ENCODE data around the gene VPS9D1.

DNA sequence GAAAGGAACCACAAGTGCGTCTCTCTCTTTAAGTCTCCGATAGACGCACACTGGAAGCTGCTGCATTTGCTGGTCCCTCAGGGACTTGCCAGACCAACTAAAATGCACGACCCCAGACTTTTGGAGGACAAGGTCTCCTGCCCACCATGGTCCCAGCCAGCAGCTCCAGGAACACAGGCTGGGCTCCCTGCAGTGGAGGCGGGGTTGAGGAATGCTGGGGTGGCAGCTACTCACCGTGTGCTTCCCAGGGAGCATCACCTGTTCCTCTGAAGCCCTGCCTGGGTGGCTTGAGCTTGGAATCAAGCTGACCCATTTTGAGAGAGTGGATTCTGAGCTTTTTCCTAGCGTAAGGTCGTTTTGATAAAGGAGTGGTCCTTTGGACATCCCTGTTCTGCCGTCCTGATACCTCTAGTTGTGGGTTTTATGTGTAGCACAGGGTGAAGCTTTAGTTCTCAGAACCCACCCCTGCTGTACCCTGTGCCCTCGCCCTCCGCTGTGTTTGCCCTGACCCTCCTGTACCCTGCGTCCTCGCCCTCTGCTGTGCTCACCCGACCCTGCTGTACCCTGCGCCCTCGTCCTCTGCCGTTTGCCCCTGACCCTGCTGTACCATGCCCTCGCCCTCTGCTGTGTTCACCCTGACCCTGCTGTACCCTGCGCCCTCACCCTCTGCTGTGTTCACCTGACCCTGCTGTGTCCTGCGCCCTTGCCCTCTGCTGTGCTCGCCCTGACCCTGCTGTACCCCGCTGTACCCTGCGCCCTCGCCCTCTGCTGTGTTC lies 11.6 kb upstream of the VPS9D1 start:
- TF ChIP-seq POLR2A (IDR thresholded peaks at IDR 0.05) = no peak
- TF ChIP-seq, protein P1, sequence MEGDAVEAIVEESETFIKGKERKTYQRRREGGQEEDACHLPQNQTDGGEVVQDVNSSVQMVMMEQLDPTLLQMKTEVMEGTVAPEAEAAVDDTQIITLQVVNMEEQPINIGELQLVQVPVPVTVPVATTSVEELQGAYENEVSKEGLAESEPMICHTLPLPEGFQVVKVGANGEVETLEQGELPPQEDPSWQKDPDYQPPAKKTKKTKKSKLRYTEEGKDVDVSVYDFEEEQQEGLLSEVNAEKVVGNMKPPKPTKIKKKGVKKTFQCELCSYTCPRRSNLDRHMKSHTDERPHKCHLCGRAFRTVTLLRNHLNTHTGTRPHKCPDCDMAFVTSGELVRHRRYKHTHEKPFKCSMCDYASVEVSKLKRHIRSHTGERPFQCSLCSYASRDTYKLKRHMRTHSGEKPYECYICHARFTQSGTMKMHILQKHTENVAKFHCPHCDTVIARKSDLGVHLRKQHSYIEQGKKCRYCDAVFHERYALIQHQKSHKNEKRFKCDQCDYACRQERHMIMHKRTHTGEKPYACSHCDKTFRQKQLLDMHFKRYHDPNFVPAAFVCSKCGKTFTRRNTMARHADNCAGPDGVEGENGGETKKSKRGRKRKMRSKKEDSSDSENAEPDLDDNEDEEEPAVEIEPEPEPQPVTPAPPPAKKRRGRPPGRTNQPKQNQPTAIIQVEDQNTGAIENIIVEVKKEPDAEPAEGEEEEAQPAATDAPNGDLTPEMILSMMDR (IDR thresholded peaks at IDR 0.05) = no peak
